Caki2 (cell line): ENCODE results near the gene EVX2. TPM values are rescaled to one million over a fixed set of nuclear protein-coding genes. Genes with fewer than 3 reads are reported as not detected.
A peak's percentile ranks its signal among the peaks of the same experiment; 100 is the strongest.

Source experiments
- DNase-seq: peaks from one replicate; pipeline ENCODE4 v3.0.0-alpha.2; 2015; ENCODE audit warnings: low read depth
- in situ Hi-C: cut with HindIII; loops from 2 replicates; pipeline ENCODE4 v1.10.0; 2016; ENCODE audit warnings: low sequenced_read_pairs, low pct_unique_long_range_greater_than_20kb, mixed read lengths
- total RNA-seq: library from RNA; depleted of rRNA; stranded (reverse); fragments of >200 nt; shearing (Covaris generic); gene quantifications from 2 replicates; pipeline ENCODE4 v1.2.3, GENCODE V29; 2014; ENCODE audit warnings: low replicate concordance

The EVX2 gene
- total RNA-seq, 1 experiment from 2014 or later: not detected

GRCh38 chr2:176099728-176100546 is 16.2 kb upstream of the EVX2 start, which contains the start of gene HOXD12:
HOXD12 (plus strand) TSS chr2:176099795; CDS start chr2:176099802, 7 bp downstream.
- in situ Hi-C loops: no loop called here
- DNase-seq: no peak

DNA sequence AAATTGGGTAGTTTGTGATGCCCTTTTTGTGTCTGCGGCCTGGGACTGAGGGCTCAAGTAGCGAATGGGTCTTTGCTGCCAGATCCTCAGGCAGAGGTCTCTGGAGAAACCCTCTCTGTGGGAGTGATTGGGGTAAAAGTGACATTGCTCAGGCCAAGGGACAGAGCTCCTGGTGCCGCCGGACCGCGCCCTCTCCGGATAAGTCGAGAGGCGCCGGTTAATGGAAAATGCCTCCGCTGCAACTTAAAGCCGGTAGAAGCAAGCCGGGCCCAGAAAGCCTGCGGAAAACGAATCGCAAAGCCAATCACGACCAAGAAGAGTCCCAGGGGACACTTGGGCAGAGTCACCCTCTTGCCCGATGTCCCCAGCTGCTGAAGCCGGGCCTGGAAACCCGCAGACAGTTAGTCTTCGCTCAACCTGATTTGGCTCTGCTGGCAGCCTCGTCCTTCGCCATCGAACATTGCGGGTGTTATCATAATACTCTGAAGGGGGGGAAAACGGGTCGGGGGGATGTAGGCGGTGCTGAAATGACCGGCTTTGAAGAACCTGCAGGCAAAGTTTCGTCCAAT is 15.5 kb upstream of the EVX2 start:
- in situ Hi-C loops: no loop called here
- no peak for DNase-seq

DNA sequence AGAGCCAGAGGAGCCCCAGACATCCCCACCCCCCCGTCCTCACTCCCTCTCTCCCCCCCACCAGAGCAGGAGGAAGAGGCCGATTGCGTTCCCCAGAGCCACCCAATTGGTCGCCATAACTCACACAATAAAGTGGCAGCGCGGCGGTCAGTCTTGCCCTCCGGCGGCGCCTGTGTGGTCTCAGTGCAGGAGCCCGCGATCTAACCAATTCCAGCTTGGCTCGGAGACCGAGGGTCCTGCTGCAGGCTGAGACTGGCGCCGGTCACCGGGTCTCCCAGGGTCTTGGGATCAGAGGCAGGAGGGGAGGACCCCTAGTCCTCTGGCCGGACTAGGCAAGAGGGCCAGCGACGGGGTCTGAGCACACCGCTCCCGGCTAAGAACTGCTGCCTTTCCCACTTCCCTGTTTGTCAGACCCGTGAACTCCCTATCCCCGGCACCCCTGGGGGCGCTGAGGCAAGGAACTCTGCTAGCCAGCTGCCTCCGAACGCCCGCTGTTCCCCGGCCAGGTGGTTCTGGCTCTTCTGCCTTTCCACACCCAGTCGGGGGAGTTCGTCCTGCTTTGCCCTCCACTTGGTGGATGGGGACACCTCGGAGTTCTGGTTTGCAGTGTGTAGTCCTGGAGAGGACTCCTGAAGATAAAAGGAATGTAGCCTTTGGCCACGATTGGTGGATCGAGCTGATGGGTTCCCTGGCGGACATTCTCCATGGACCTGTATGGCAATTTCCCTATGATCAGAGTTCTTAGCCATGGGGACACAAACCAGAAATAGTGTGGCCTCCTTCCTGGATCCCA is 14.8 kb upstream of the EVX2 start:
- in situ Hi-C loops: no loop called here
- no peak for DNase-seq

GRCh38 chr2:176097820-176098365 is 14.1 kb upstream of the EVX2 start:
- DNase-seq: no peak
- in situ Hi-C loops: no loop called here

DNA sequence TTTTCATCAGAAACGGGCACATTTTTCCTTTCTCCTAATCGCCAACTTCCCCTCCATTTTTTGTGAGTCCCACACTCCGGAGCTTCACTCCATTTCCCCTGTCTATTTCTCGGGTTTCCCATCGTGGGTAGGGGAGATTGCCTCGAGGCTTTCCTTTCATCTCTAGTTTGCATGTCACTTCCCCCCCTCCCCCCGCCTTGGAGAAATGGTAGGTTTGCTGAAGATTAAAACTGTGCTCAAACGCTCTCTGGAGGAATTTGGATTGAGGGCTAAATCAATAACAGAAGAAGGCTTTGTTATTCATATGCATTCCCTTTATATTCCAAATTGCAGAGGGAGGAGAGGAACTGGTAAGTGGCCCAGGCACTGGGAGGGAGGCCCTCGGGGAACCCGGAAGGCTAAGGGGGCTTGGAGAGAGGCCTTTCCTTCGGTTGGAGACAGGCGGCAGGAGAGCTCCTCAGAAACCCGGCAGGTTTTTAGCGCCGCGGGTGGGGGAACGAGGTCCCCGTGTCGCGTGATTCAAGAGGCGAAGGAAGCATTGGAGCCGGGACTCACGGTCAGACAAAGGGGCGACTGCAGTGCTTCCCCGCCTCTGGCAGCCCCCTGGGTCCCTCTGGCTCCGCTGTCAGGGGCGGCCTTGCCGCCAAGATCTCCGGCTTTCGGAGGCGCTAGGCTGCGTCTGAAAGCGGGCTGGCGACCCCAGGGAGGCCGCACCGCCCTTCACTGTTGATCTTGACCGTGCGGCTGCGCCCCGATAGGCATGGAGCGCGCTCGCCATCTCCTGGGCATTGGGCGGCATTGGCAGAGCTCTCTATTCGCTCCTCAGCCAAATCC is 13.4 kb upstream of the EVX2 start:
- DNase-seq: peak; percentile 78
- in situ Hi-C loops: no loop called here

DNA sequence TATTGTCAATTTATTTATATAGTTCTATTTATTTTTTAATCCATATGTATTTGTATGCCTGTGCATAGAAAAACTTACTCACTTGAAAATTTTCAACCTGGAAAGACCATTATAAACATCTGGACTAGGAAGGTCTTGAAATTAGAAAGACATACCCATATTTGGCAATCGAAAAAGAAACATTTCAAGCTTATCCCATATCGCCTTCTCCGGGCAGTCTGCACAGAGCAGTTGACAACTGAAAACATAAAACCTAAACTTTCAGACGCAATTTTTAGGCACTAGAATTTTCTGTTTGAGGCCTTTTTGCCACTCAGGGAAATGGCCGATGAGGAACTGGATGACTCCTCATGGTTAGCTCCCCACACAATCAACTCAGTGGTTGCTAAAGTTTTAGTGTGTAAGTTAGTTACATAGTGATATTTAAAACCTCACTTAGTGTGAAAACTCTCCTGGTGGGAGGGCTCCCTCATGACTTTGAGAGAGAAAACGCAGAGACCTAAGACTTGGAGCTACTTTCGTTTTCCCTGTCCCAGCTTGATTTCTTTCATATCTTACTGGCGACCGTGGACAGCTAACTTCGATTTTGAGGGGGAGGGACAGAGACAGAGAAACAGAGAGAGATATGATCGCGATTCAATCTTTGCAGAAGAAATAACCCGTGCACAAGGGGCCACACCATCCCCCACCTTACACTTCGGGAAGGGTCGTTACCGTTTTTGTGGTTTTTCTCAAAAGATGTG is 12.7 kb upstream of the EVX2 start:
- in situ Hi-C loops: no loop called here
- peak; percentile 49 for DNase-seq

DNA sequence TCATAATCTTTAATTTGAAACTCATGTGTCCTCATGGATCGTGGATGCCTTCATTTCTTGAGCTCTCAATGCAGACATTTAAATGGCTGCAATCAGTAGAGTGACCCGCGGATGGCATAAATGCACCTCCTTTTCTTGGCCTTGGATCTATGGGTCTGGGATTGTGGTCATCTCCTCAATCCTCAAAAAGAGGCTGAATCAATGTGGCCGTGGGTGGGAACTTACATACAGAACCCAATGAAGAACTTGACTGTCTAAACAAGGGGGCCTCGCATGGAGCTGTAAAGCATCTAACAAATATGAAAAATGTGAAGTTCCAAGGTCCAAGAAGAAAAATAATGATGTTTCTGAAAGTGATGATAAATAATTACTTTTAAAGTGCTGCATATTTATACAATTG is 11.7 kb upstream of the EVX2 start:
- no peak for DNase-seq
- in situ Hi-C loops: no loop called here

GRCh38 chr2:176094349-176094748 is 10.6 kb upstream of the EVX2 start:
- in situ Hi-C loops: no loop called here
- no peak for DNase-seq

GRCh38 chr2:176093898-176094249 is 10.1 kb upstream of the EVX2 start:
- DNase-seq: no peak
- in situ Hi-C loops: no loop called here

- in situ Hi-C loops: no loop called here
- DNase-seq: no peak
Observed at GRCh38 chr2:176093145-176093897, 9.6 kb upstream of the EVX2 start.

DNA sequence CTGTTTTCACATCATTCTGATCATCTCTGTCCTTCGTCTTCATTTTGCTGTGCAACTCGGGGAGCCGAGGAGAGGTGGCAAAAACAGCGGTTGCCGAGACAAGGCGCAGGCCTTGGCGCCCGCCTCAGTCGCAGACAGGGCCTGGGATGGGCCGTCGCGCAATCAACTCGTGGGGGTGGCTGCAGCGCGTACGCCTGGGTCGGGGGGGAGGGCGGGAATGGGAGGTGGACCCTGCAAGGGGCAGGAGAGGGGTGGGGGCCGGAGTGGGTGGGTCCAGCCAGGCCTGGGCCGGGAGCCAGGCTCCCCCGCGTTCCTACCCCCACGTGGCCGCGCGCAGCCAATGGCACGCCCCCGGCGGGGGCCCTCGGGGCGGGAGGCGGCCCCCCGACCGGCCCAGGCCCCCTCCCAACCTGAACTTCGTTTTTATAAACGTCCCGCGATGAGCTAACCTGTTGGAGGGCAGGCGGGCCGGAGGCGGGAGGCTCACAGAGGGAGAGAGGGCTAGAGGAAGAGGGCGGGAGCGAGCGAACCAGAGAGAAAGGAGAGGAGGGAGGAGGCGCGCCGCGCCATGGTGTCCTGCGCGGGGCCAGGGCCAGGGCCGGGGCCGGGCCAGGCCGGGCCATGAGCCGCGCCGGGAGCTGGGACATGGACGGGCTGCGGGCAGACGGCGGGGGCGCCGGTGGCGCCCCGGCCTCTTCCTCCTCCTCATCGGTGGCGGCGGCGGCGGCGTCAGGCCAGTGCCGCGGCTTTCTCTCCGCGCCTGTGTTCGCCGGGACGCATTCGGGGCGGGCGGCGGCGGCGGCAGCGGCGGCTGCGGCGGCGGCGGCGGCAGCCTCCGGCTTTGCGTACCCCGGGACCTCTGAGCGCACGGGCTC is 8.7 kb upstream of the EVX2 start, which contains the start of gene HOXD13:
TSS of gene HOXD13 (plus strand) at position 452 of the 875 bp plus-strand sequence. CDS start at position 622, 170 bp downstream.
- no peak for DNase-seq

DNA sequence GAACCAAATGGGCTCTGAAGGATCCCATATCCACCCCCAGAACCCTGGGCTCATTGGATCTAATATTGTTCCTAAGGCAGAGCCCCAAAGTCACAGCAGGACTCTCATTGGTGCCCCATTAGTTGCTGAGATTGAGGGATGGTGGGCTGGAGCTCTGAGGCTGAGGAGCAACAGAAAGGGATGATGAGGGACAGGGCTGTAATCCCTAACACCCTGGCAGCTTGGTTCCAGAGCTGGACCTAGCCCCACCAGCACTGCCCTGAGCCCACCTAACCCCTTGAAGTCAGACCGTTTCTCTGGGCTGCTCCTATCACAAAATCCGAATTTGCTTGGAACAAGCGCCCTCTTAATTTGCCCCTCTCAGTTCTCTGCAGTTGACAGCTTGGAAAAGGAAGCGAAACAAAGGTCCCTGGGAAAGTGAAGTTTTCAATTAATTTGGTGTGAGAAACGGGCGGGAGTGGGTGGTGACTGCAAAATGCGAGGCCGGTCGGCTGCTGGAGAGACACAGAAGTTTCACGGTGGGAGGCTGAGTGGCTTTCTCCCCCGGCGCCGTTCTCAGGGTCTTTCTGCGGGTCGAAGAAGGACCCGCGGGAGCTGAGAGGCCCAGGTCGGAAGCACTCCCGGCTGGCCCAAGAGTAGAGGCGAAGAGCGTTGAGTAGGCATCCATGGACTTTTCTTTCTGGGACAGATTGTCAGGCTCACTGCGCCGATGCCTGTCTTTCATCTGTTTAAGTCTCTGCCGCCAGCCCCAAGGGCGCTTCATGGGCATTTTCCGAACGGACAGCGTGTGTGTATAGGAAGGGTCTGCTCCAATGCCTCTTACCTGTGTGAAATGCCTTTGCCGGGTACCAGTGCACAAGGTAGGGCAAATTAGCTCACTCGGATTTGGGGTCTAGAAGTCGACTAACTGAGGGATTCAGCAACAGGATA is 7.8 kb upstream of the EVX2 start:
- DNase-seq: no peak
- in situ Hi-C loops: no loop called here

More for the DNA sequence above, 8.7 kb upstream of the EVX2 start, which contains the start of gene HOXD13:
- in situ Hi-C loops: no loop called here

- DNase-seq: no peak
- in situ Hi-C loops: no loop called here
Observed at GRCh38 chr2:176090862-176091261, 7.1 kb upstream of the EVX2 start.

DNA sequence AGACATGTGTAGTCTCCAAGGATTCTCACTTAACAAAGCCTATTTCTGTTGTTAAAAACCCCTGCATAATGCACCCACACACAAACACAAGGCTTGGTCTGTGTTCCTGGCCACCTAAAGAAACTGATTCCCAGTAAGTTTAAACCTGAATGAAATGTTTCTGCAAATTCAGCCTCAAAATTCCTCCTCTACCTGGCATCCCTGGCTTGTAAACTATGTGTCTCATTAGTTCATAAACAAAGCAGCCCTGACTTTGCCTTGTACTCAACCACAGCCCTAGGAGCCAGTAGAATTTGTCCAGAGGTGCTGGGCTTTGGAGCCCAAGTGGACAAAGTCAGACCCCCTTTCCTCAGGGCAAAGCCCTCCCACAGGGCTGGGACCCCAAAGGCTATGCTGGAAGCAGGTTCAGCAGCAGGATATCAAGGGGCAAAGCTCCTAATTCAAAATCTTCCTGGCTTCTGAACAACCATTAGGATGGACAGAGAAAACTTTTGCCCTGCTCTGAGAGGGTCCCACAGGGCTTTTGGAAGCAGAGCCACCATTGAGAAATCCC is 6.2 kb upstream of the EVX2 start:
- in situ Hi-C loops: no loop called here

More for the DNA sequence above, 6.2 kb upstream of the EVX2 start:
- DNase-seq: no peak
